ENCODE measurements around the gene AMD1. TPM values are rescaled to one million over a fixed set of nuclear protein-coding genes. Genes with fewer than 3 reads are reported as not detected.

AMD1 gene
- total and polyA plus RNA-seq, 2 donors (not counting 1 experiment from before 2014, with no cell fraction given), result 33.4 to 107 TPM

DNA sequence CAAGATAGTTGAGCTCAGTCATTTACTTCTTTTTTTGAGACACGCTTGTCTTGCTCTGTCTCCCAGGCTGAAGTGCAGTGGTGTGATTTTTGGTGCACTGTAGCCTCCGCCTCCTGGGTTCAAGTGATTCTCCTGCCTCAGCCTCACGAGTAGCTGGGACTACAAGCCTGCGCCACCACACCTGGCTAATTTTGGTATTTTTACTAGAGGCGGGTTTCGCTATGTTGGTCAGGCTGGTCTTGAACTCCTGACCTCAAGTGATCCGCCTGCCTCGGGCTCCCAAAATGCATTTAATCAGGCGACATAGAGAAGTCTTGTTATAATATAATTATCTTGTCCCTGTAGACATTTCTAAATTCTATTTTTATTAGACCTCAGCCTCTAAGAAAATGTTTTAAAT is 6.1 kb downstream of the AMD1 start:
- Histone ChIP-seq H3K9ac (ENCODE audit: insufficient read depth, low read length) (no peak overlapping the region), H3K4me3 (replicated peaks in 1 of 4; ENCODE audit: control extremely low read depth in 1 of 4, insufficient read depth in 1 of 4, low read depth in 3 of 4, low read length in 4 of 4) (no peak overlapping the region), H3K4me1 (ENCODE audit: control insufficient read depth, extremely low read depth, insufficient read depth, low read length) (peaks cover 7% of the 10 kb centered on the region), H3K36me3 (ENCODE audit: control insufficient read depth, insufficient read depth, low read length) (no peaks in the 10 kb centered on the region), H3K79me2 (ENCODE audit: control insufficient read depth, insufficient read depth, low read length) (peaks cover 99% of the 10 kb centered on the region), H4K20me1 (ENCODE audit: control insufficient read depth, extremely low read depth, insufficient read depth, low read length) (peaks cover 6% of the 10 kb centered on the region), H3K9me3 (ENCODE audit: control insufficient read depth, insufficient read depth, low read depth, low read length) (no peaks in the 10 kb centered on the region), H2AFZ (ENCODE audit: low read length) (no peak overlapping the region), H3K27me3 (ENCODE audit: control insufficient read depth, insufficient read depth, low read length) (no peaks in the 10 kb centered on the region), H3K27ac (ENCODE audit: insufficient read depth, low read length) (no peak overlapping the region), H3K4me2 (ENCODE audit: extremely low read depth, insufficient read depth, low read length) (no peak overlapping the region)
- no peak for DNase-seq (ENCODE audit: low read depth in 2 of 2)
- no peak for TF ChIP-seq EZH2 (IDR thresholded peaks at IDR 0.05; ENCODE audit: low read length, missing control alignments)
- no peak for TF ChIP-seq CTCF (conservative IDR thresholded peaks at IDR 0.05 in 1 of 2, IDR thresholded peaks at IDR 0.05 in 1 of 2; ENCODE audit: low read depth in 1 of 2, low read length in 2 of 2)

DNA sequence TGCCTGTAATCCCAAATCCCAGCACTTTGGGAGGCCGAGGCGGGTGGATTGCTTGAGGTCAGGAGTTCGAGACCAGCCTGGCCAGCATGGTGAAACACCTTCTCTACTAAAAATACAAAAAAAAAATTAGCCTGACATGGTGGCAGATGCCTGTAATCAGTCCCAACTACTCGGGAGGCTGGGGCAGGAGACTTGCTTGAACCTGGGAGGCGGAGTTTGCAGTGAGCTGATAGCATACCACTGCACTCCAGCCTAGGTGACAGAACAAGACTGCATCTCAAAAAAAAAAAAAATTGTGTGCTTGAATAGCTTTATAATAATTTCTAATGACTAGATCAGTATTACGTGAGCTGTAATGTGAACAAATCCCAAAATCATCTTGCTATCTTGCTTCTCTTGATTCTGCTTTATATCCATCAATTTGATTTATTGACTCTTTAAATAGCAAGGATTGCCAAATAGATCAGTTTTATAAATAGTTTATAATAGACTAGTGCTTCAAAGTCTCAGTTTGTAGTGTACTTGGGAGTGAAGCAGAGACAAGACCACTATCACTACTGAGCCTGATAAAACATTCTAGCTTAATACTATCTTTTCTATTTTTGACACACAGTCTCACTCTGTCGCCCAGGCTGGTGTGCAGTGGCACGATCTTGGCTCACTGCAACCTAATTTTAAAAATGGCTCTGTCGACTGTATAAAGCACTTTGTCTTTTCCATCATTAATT is 7.1 kb downstream of the AMD1 start:
- Histone ChIP-seq H3K27ac (ENCODE audit: insufficient read depth, low read length) (no peak overlapping the region), H3K4me1 (ENCODE audit: control insufficient read depth, extremely low read depth, insufficient read depth, low read length) (peaks cover 7% of the 10 kb centered on the region), H3K27me3 (ENCODE audit: control insufficient read depth, insufficient read depth, low read length) (no peaks in the 10 kb centered on the region), H2AFZ (ENCODE audit: low read length) (no peak overlapping the region), H3K4me2 (ENCODE audit: extremely low read depth, insufficient read depth, low read length) (peak overlapping the region; percentile 1), H3K9me3 (ENCODE audit: control insufficient read depth, insufficient read depth, low read depth, low read length) (no peaks in the 10 kb centered on the region), H3K36me3 (ENCODE audit: control insufficient read depth, insufficient read depth, low read length) (no peaks in the 10 kb centered on the region), H3K79me2 (ENCODE audit: control insufficient read depth, insufficient read depth, low read length) (peaks cover 99% of the 10 kb centered on the region), H3K4me3 (replicated peaks in 1 of 4; ENCODE audit: control extremely low read depth in 1 of 4, insufficient read depth in 1 of 4, low read depth in 3 of 4, low read length in 4 of 4) (peak overlapping the region in 1 of 4 experiments; percentile 11), H4K20me1 (ENCODE audit: control insufficient read depth, extremely low read depth, insufficient read depth, low read length) (peaks cover 6% of the 10 kb centered on the region), H3K9ac (ENCODE audit: insufficient read depth, low read length) (no peak overlapping the region)
- TF ChIP-seq CTCF (conservative IDR thresholded peaks at IDR 0.05 in 1 of 2, IDR thresholded peaks at IDR 0.05 in 1 of 2; ENCODE audit: low read depth in 1 of 2, low read length in 2 of 2) (no peak), EZH2 (IDR thresholded peaks at IDR 0.05; ENCODE audit: low read length, missing control alignments) (no peak)
- DNase-seq (ENCODE audit: low read depth in 2 of 2), result no peak

DNA sequence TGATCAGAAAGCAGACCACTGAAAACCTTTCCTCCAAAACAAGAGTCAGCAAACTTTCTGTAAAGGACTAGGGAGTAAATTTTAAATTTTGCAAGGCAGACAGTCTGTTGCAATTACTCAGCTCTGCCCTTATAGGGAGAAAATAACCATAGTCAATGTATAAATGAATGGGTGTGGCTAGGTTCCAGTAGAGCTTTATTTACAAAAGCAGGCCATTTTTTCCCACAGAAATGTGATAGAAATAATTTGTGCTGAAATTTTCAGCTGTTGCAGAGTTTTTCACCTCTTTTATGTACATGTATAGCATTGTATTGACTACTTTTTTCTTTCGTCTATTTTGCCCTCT is 7.7 kb downstream of the AMD1 start:
- Histone ChIP-seq H3K79me2 (ENCODE audit: control insufficient read depth, insufficient read depth, low read length) (peaks cover 99% of the 10 kb centered on the region), H3K4me2 (ENCODE audit: extremely low read depth, insufficient read depth, low read length) (peak overlapping the region; percentile 1)
- DNase-seq (ENCODE audit: low read depth in 2 of 2), result peak in 1 of 2 donors; percentile 86

More for the DNA sequence above, 7.7 kb downstream of the AMD1 start:
- peaks cover 6% of the 10 kb centered on the region for H4K20me1 ChIP-seq (ENCODE audit: control insufficient read depth, extremely low read depth, insufficient read depth, low read length)
- H3K36me3 ChIP-seq (ENCODE audit: control insufficient read depth, insufficient read depth, low read length), result no peaks in the 10 kb centered on the region
- H3K27ac ChIP-seq (ENCODE audit: insufficient read depth, low read length), result no peak overlapping the region
- H3K9me3 ChIP-seq (ENCODE audit: control insufficient read depth, insufficient read depth, low read depth, low read length), result no peaks in the 10 kb centered on the region
- H2AFZ ChIP-seq (ENCODE audit: low read length), result no peak overlapping the region
- no peak overlapping the region for H3K9ac ChIP-seq (ENCODE audit: insufficient read depth, low read length)
- no peak for TF ChIP-seq EZH2 (IDR thresholded peaks at IDR 0.05; ENCODE audit: low read length, missing control alignments)
- TF ChIP-seq CTCF (conservative IDR thresholded peaks at IDR 0.05 in 1 of 2, IDR thresholded peaks at IDR 0.05 in 1 of 2; ENCODE audit: low read depth in 1 of 2, low read length in 2 of 2), result no peak
- no peaks in the 10 kb centered on the region for H3K27me3 ChIP-seq (ENCODE audit: control insufficient read depth, insufficient read depth, low read length)
- H3K4me3 ChIP-seq (replicated peaks in 1 of 4; ENCODE audit: control extremely low read depth in 1 of 4, insufficient read depth in 1 of 4, low read depth in 3 of 4, low read length in 4 of 4), result peak overlapping the region in 1 of 4 experiments; percentile 11
- H3K4me1 ChIP-seq (ENCODE audit: control insufficient read depth, extremely low read depth, insufficient read depth, low read length), result peaks cover 7% of the 10 kb centered on the region
